Tibial nerve (tissue), 4 donors: Measurements from ENCODE around the gene NFASC. TPM values are rescaled to one million over a fixed set of nuclear protein-coding genes. Genes with fewer than 3 reads are reported as not detected.

Experiments
- DNase-seq, 2 donors: peaks; one replicate each; pipeline ENCODE4 v3.0.0-alpha.2; 2019; ENCODE audit warnings: low spot score in 2 of 2
- H3K27ac ChIP-seq, 4 donors: fragments of 200-600 bp; sonication (generic) in 3 of 4; one replicate each; pipeline ENCODE4 v1.5.1; 2017 to 2019; ENCODE audit warnings: mild to moderate bottlenecking in 1 of 4
- H3K27me3 ChIP-seq, 2 donors: fragments of 200-600 bp; sonication (generic) in 1 of 2; one replicate each; pipeline versions ENCODE4 v1.5.1 to v1.6.0; 2017 to 2019
- H3K36me3 ChIP-seq, 3 donors: fragments of 200-600 bp; sonication (generic); one replicate each; pipeline ENCODE4 v1.5.1; 2018 to 2019
- H3K4me1 ChIP-seq, 4 donors: fragments of 200-600 bp; sonication (generic) in 3 of 4; one replicate each; pipeline ENCODE4 v1.5.1; 2017 to 2019
- H3K4me3 ChIP-seq, 4 donors: fragments of 200-600 bp; sonication (generic) in 3 of 4; one replicate each; pipeline ENCODE4 v1.5.1; 2017 to 2019; ENCODE audit warnings: mild to moderate bottlenecking in 1 of 4, moderate library complexity in 1 of 4
- H3K9me3 ChIP-seq, 4 donors: fragments of 200-600 bp; sonication (generic) in 3 of 4; one replicate each; pipeline ENCODE4 v1.5.1; 2017 to 2019
- EP300 ChIP-seq, 2 donors: sonication (generic); formaldehyde crosslinking; IDR thresholded peaks; one replicate each; pipeline ENCODE4 v1.6.1; 2017; ENCODE audit warnings: antibody characterized with exemption in 2 of 2, mild to moderate bottlenecking in 1 of 2
- POLR2A ChIP-seq, 2 donors: fragments of 450-650 bp; IDR thresholded peaks; one replicate each; pipeline ENCODE4 v1.6.1; 2017; ENCODE audit warnings: antibody characterized with exemption in 2 of 2, mild to moderate bottlenecking in 2 of 2, moderate library complexity in 2 of 2
- WGBS, 2 donors: methylation state at CpG; one replicate each; pipeline ENCODE4 v1.1.5; 2018; 5-methylcytosine and 5-hydroxymethylcytosine counted together
- total RNA-seq, 4 donors: library from RNA; depleted of rRNA; stranded (reverse); fragments of >200 nt; gene quantifications; one replicate each; pipeline ENCODE4 v1.1.0, GENCODE V29; 2016
- TF ChIP-seq, protein P1 (sequence below), 5 experiments: fragments of 200-600 bp in 3 of 5; fragments of 450-650 bp in 2 of 5; sonication (generic) in 3 of 5; IDR thresholded peaks; one replicate each; pipeline ENCODE4 v1.5.1; 2016 to 2019; ENCODE audit warnings: antibody characterized with exemption in 5 of 5, mild to moderate bottlenecking in 3 of 5, moderate library complexity in 2 of 5

Gene NFASC
- total RNA-seq, 4 donors from 2014 or later, result 69.9 to 112 (median 94.0) TPM

DNA sequence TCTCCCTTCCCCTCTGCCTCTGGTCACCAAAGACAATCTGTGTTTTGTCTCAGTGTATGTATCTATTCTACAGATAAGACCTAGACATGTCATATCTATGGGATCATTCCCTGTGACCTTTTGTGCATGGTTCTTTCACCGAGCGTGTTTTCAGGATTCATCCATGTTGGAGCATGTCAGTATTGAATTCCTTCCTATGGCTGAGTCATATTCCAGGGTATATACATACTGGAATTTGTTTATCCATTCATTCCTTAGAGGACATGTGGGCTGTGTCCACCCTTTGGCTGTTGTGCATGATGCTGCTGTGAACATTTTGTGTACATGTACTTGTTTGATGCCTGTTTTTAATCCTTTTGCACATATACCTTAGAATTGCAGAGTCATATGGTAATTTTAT is 69.9 kb downstream of the NFASC start:
- Histone ChIP-seq H3K9me3 (no peaks in the 10 kb centered on the region), H3K27ac (no peak overlapping the region), H3K27me3 (no peaks in the 10 kb centered on the region), H3K4me3 (no peak overlapping the region), H3K36me3 (no peaks in the 10 kb centered on the region), H3K4me1 (peaks cover 0 to 8% (median 0%) of the 10 kb centered on the region in 4 donors)
- WGBS, 2 donors, result 58 to 69% methylated on average over 2 of the region's 2 CpGs
- no peak for DNase-seq
- TF ChIP-seq, protein P1, sequence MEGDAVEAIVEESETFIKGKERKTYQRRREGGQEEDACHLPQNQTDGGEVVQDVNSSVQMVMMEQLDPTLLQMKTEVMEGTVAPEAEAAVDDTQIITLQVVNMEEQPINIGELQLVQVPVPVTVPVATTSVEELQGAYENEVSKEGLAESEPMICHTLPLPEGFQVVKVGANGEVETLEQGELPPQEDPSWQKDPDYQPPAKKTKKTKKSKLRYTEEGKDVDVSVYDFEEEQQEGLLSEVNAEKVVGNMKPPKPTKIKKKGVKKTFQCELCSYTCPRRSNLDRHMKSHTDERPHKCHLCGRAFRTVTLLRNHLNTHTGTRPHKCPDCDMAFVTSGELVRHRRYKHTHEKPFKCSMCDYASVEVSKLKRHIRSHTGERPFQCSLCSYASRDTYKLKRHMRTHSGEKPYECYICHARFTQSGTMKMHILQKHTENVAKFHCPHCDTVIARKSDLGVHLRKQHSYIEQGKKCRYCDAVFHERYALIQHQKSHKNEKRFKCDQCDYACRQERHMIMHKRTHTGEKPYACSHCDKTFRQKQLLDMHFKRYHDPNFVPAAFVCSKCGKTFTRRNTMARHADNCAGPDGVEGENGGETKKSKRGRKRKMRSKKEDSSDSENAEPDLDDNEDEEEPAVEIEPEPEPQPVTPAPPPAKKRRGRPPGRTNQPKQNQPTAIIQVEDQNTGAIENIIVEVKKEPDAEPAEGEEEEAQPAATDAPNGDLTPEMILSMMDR (IDR thresholded peaks at IDR 0.05), result no peak
- TF ChIP-seq EP300 (IDR thresholded peaks at IDR 0.05) (no peak), POLR2A (IDR thresholded peaks at IDR 0.05) (no peak)

DNA sequence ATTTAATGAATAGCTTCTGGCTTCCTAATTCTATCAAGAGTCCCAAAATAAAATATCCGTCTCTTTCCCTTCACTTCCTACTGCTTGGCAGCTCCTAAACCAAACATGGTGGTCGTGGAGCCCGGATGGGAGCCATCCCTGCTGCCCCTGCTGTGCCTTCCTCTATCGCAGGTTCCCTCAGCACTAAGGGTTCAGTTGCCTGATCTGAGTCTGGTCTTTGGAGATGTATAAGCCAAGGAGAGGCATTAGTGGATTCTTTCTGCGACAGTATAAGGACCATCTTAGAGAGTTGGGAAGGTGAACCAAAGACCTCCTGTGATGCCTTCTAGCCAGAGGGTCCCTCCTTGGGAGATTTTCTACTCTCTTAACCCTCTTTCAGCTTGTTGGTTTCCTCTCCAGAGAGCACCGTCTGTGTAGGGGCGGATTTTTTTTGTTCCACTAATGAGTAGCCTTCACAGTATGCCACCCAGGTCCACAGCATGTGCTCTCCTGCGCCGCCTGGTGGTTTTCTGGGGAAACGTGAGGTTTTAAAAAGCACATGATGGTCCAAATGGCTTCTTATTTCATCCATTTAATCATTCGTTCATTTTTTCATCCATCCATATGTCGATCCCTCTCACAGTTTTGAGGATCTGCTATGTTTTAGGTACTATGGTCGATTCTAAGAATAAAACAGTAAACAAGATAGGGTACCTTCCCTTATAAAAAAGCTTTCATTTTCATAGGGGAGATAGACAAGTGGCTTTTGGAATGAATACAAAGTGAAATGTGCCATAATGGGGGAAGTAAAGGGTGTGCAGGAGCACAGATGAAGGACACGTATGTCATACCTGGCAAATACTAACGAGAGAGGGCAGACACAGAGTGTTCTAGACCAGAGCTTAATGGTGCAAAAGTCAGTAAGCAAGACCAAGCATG is 71.0 kb downstream of the NFASC start:
- 31% methylated on average over 15 of the region's 15 CpGs for WGBS, 2 donors
- H3K27ac ChIP-seq, result peak overlapping the region in 1 of 4 donors; percentile 54
- DNase-seq, result peak; percentile 23 to 72

DNA sequence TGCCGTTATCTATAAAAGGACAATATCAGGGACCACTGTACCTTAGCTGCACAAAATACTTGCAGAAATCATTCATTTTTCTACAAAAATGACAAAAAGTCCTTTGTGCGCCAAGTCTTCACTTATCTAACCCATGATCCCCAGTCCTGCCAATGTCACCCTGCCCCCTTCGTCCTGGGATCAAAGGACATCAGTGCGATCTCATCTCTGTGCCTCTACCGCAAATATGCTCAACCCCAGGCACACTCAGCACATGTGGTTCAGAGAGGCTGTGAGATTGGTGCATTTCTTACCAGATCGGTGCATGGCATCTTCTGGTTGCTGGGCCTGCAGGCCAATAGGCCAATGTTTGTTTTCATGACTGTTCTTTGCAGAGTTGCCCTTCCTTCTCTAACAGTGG is 72.8 kb downstream of the NFASC start:
- Histone ChIP-seq H3K9me3 (no peaks in the 10 kb centered on the region), H3K27ac (no peak overlapping the region), H3K36me3 (no peaks in the 10 kb centered on the region), H3K27me3 (no peaks in the 10 kb centered on the region), H3K4me3 (no peak overlapping the region), H3K4me1 (peaks cover 0 to 8% (median 0%) of the 10 kb centered on the region in 4 donors)
- 76 to 80% methylated on average over 6 of the region's 6 CpGs for WGBS, 2 donors
- no peak for DNase-seq
- TF ChIP-seq EP300 (IDR thresholded peaks at IDR 0.05) (no peak), POLR2A (IDR thresholded peaks at IDR 0.05) (no peak)
- TF ChIP-seq, protein P1 (IDR thresholded peaks at IDR 0.05), result no peak

More for the DNA sequence above, 71.0 kb downstream of the NFASC start:
- peaks cover 0 to 8% (median 0%) of the 10 kb centered on the region in 4 donors for H3K4me1 ChIP-seq
- no peaks in the 10 kb centered on the region for H3K27me3 ChIP-seq
- TF ChIP-seq, protein P1 (IDR thresholded peaks at IDR 0.05), result peak; percentile 77 to 89 (median 81)
- TF ChIP-seq POLR2A (IDR thresholded peaks at IDR 0.05) (no peak), EP300 (IDR thresholded peaks at IDR 0.05) (no peak)
- no peaks in the 10 kb centered on the region for H3K9me3 ChIP-seq
- H3K4me3 ChIP-seq, result no peak overlapping the region
- H3K36me3 ChIP-seq, result no peaks in the 10 kb centered on the region

DNA sequence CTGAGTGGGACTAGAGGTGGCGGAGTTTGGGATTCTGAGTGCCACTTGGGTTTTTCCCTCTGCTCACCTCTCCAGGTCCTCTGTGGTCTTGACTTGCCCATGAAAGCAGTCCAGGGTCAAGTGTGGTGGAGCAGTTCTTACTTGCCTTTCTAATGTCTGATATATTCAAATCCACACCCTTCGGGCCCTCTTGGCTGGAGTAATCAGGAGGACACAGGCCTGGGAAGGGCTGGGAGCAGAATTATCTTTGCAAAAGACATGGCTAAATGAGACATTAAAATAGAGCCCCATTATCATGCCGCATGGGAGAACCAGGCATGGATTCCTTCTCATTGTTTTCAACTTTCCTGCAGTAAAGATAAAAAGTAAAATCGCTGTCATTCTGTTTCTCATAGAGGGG is 74.0 kb downstream of the NFASC start:
- DNase-seq, result no peak
- Histone ChIP-seq H3K4me3 (no peak overlapping the region), H3K9me3 (no peaks in the 10 kb centered on the region), H3K27me3 (no peaks in the 10 kb centered on the region), H3K27ac (peak overlapping the region in 1 of 4 donors; percentile 10), H3K36me3 (no peaks in the 10 kb centered on the region), H3K4me1 (peaks cover 0 to 8% (median 0%) of the 10 kb centered on the region in 4 donors)
- TF ChIP-seq, protein P1 (IDR thresholded peaks at IDR 0.05), result no peak
- TF ChIP-seq EP300 (IDR thresholded peaks at IDR 0.05) (no peak), POLR2A (IDR thresholded peaks at IDR 0.05) (no peak)
- WGBS, 2 donors, result 92 to 95% methylated on average over 4 of the region's 4 CpGs

DNA sequence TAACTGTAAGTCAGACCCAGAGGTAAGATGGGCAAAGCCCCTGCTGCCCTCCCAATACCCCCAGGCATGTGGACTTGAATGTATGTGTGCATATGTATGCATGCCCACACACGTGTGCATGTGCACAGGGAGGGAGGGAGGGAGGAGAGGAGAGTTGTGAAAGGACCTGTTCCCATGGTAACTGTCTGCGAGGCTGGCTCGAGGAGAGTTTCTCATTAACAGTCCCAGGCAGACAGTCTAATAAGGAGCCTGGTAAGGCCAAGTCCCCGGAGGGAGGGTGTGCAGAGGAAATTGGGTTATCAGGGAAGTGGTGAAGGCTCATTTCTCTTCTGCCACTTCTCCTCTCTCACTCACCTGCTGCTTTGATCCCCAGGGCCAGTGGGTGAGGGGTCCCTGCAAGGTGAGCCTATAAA is 74.9 kb downstream of the NFASC start:
- TF ChIP-seq, protein P1 (IDR thresholded peaks at IDR 0.05), result no peak
- TF ChIP-seq POLR2A (IDR thresholded peaks at IDR 0.05) (no peak), EP300 (IDR thresholded peaks at IDR 0.05) (no peak)
- Histone ChIP-seq H3K4me3 (no peak overlapping the region), H3K27me3 (no peaks in the 10 kb centered on the region), H3K27ac (no peak overlapping the region), H3K4me1 (peaks cover 0 to 8% (median 0%) of the 10 kb centered on the region in 4 donors), H3K9me3 (no peaks in the 10 kb centered on the region), H3K36me3 (no peaks in the 10 kb centered on the region)
- no peak for DNase-seq
- WGBS, 2 donors, result 22 to 36% methylated on average over 4 of the region's 4 CpGs
